ENCODE measurements around the gene KIAA1143.

The KIAA1143 gene

GRCh38 chr3:44761424-44762169 is at the start of gene KIAA1143, which contains the start of gene KIF15:
Gene KIAA1143 (minus strand): TSS chr3:44761619. CDS start chr3:44761602, 17 bp downstream.
Gene KIF15 (plus strand): TSS chr3:44761794. CDS start chr3:44761866, 72 bp downstream.
- H3K4me3 ChIP-seq (ENCODE audit: low read depth, low read length) = peak within 1 kb of the TSS; percentile 92

GRCh38 chr3:44805960-44806359 is 44.5 kb upstream of the KIAA1143 start:
- H3K4me3 ChIP-seq (ENCODE audit: low read depth, low read length) = no peak overlapping the region

GRCh38 chr3:44803298-44803697 is 41.9 kb upstream of the KIAA1143 start:
- H3K4me3 ChIP-seq (ENCODE audit: low read depth, low read length) = no peak overlapping the region

- H3K4me3 ChIP-seq (ENCODE audit: low read depth, low read length) = no peak overlapping the region
Observed at GRCh38 chr3:44802011-44802410, 40.6 kb upstream of the KIAA1143 start.

- no peak overlapping the region for H3K4me3 ChIP-seq (ENCODE audit: low read depth, low read length)
Observed at GRCh38 chr3:44795197-44795596, 33.8 kb upstream of the KIAA1143 start.

- H3K4me3 ChIP-seq (ENCODE audit: low read depth, low read length) = no peak overlapping the region
Observed at GRCh38 chr3:44782891-44783290, 21.5 kb upstream of the KIAA1143 start.

GRCh38 chr3:44772099-44772442 is 10.7 kb upstream of the KIAA1143 start:
- no peak overlapping the region for H3K4me3 ChIP-seq (ENCODE audit: low read depth, low read length)

GRCh38 chr3:44771424-44772098 is 10.1 kb upstream of the KIAA1143 start:
- no peak overlapping the region for H3K4me3 ChIP-seq (ENCODE audit: low read depth, low read length)

- no peak overlapping the region for H3K4me3 ChIP-seq (ENCODE audit: low read depth, low read length)
Observed at GRCh38 chr3:44764248-44764647, 2.8 kb upstream of the KIAA1143 start.

- peak overlapping the region; percentile 92 for H3K4me3 ChIP-seq (ENCODE audit: low read depth, low read length)
Observed at GRCh38 chr3:44762690-44763089, 1.3 kb upstream of the KIAA1143 start.

GRCh38 chr3:44762170-44762677 is 805 bp upstream of the KIAA1143 start:
- H3K4me3 ChIP-seq (ENCODE audit: low read depth, low read length) = peak overlapping the region; percentile 92

GRCh38 chr3:44761101-44761423 is 357 bp downstream of the KIAA1143 start:
- peak overlapping the region; percentile 92 for H3K4me3 ChIP-seq (ENCODE audit: low read depth, low read length)

- no peak overlapping the region for H3K4me3 ChIP-seq (ENCODE audit: low read depth, low read length)
Observed at GRCh38 chr3:44734646-44735168, 26.7 kb downstream of the KIAA1143 start.

GRCh38 chr3:44729384-44729910 is 32.0 kb downstream of the KIAA1143 start, which contains the start of gene ZNF501:
Gene ZNF501 (plus strand): TSS chr3:44729635. CDS start chr3:44734422, 4,787 bp downstream.
- peak within 1 kb of the TSS; percentile 84 for H3K4me3 ChIP-seq (ENCODE audit: low read depth, low read length)

- no peak overlapping the region for H3K4me3 ChIP-seq (ENCODE audit: low read depth, low read length)
Observed at GRCh38 chr3:44722103-44722401, 39.4 kb downstream of the KIAA1143 start.

GRCh38 chr3:44721231-44722102 is 40.0 kb downstream of the KIAA1143 start:
- H3K4me3 ChIP-seq (ENCODE audit: low read depth, low read length) = no peak overlapping the region

- H3K4me3 ChIP-seq (ENCODE audit: low read depth, low read length) = peak within 1 kb of the TSS; percentile 87
Observed at GRCh38 chr3:44712455-44713075, 48.9 kb downstream of the KIAA1143 start, which contains the start of gene ZNF502. Gene ZNF502 (plus strand): TSS chr3:44712660. CDS start chr3:44720262, 7,602 bp downstream.
